ENCODE measurements around the gene PCDHGB3.

GRCh38 chr5:141363952-141364660, 5.9 kb upstream of the PCDHGB3 start, which contains the start of gene PCDHGA5:
- TF ChIP-seq CTCF (IDR thresholded peaks at IDR 0.05; ENCODE audit: poor library complexity, severe bottlenecking) (no peak), POLR2AphosphoS5 (IDR thresholded peaks at IDR 0.05) (no peak), EZH2 (IDR thresholded peaks at IDR 0.05; ENCODE audit: borderline replicate concordance, insufficient read depth, low read length, poor library complexity, severe bottlenecking) (no peak), TAF1 (IDR thresholded peaks at IDR 0.05; ENCODE audit: low read depth) (no peak), SMC3 (conservative IDR thresholded peaks at IDR 0.05; ENCODE audit: poor library complexity) (no peak), REST (IDR thresholded peaks at IDR 0.05; ENCODE audit: borderline replicate concordance) (no peak), EP300 (conservative IDR thresholded peaks at IDR 0.05; ENCODE audit: poor library complexity, severe bottlenecking) (no peak), RAD21 (conservative IDR thresholded peaks at IDR 0.05) (no peak)

All from neural cell (in vitro differentiated cells).